Measurements from ENCODE around the gene LRCOL1. TPM values are rescaled to one million over a fixed set of nuclear protein-coding genes. Genes with fewer than 3 reads are reported as not detected.
A peak's percentile ranks its signal among the peaks of the same experiment; 100 is the strongest.

The LRCOL1 gene
- total and polyA plus RNA-seq, 3 experiments from 2014 or later, result not detected

GRCh38 chr12:132562489-132563021, 47.8 kb downstream of the LRCOL1 start:
- CTCF ChIA-PET, result interaction anchor here (1.1 kb wide), 1 partner anchor 148 kb away, joined by 9 read pairs; no protein-coding TSS in a partner anchor

DNA sequence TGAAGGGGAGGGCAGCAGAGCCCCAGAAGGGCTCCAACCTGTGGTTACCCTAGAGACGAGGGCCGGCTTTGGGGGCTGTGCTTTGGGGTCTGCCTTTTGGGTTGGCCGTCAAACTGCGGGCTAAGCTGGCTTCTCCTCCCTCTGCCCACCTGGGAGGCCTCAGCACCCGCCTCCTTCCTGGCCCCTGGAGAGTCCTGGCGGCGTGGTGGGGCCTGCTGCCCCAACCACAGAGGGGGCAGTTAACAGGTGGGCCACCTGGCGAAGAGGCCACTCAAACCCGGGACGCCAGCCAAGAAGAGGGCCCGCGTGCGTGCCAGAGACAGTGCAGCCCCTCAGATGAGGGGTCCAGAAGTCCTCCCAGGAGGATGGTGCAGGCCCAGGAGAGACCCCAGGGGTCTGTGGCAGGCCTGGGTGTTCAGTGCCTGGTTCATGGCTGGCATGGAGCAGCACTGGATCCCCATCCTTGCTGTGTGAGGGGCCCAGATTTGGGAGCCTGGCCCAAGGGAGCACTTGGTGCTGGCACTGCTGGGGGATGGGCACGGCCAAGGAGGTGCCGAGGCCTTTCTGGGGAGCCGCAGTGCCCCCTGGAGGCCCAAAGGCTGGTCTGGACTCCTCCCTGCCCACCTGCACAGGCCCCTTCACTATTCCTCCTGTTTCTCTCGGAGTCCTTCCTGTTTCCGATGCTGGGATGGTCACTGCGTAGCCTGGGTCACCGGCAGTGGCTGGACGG, 48.8 kb downstream of the LRCOL1 start:
- peaks cover 26% of the 10 kb centered on the region for H3K4me1 ChIP-seq (ENCODE audit: insufficient read depth, low read length)
- Mint-ChIP-seq H3K4me1 (peaks cover 8 to 33% (median 16%) of the 10 kb centered on the region in 3 donors), H3K4me3 (peak overlapping the region in 5 of 7 donors; percentile 39 to 77 (median 70)), H3K9me3 (no peaks in the 10 kb centered on the region), H3K36me3 (peaks cover 0 to 19% (median 5%) of the 10 kb centered on the region in 3 donors), H3K27me3 (peaks cover 5 to 16% of the 10 kb centered on the region in 2 donors), H3K27ac (peak overlapping the region in 1 of 8 donors; percentile 22)
- no peak overlapping the region for H3K27ac ChIP-seq (ENCODE audit: low read depth, low read length)
- CTCF ChIA-PET, result interaction anchor here (0.6 to 2.4 kb wide), 7 partner anchors 12 to 147 kb away, joined by 3 to 10 read pairs (median 4); no protein-coding TSS in a partner anchor
- H3K27me3 ChIP-seq (ENCODE audit: insufficient read depth, low read length, poor library complexity, severe bottlenecking), result no peaks in the 10 kb centered on the region
- H3K36me3 ChIP-seq (ENCODE audit: insufficient read depth, low read length), result no peaks in the 10 kb centered on the region
- POLR2A ChIA-PET, result no interaction called here
- H3K4me3 ChIP-seq (ENCODE audit: low read length), result peak overlapping the region; percentile 37
- no peaks in the 10 kb centered on the region for H3K9me3 ChIP-seq (ENCODE audit: low read length)
- no peak for DNase-seq

More at GRCh38 chr12:132562489-132563021, 47.8 kb downstream of the LRCOL1 start:
- DNase-seq, result no peak
- no peaks in the 10 kb centered on the region for H3K36me3 ChIP-seq (ENCODE audit: insufficient read depth, low read length)
- H3K9me3 ChIP-seq (ENCODE audit: low read length), result no peaks in the 10 kb centered on the region
- Mint-ChIP-seq H3K4me3 (peak overlapping the region in 3 of 7 donors; percentile 8 to 49 (median 48)), H3K27me3 (peaks cover 2 to 10% of the 10 kb centered on the region in 2 donors), H3K9me3 (no peaks in the 10 kb centered on the region), H3K4me1 (peaks cover 8 to 27% (median 16%) of the 10 kb centered on the region in 3 donors), H3K27ac (no peak overlapping the region), H3K36me3 (peaks cover 0 to 16% (median 1%) of the 10 kb centered on the region in 3 donors)
- H3K27ac ChIP-seq (ENCODE audit: low read depth, low read length), result no peak overlapping the region
- POLR2A ChIA-PET, result interaction anchor here (0.7 kb wide), 1 partner anchor 144 kb away, joined by 10 read pairs; no protein-coding TSS in a partner anchor
- peaks cover 26% of the 10 kb centered on the region for H3K4me1 ChIP-seq (ENCODE audit: insufficient read depth, low read length)
- H3K27me3 ChIP-seq (ENCODE audit: insufficient read depth, low read length, poor library complexity, severe bottlenecking), result no peaks in the 10 kb centered on the region
- H3K4me3 ChIP-seq (ENCODE audit: low read length), result no peak overlapping the region

GRCh38 chr12:132560614-132561426, 49.6 kb downstream of the LRCOL1 start:
- Histone ChIP-seq H3K36me3 (ENCODE audit: insufficient read depth, low read length) (no peaks in the 10 kb centered on the region), H3K4me3 (ENCODE audit: low read length) (peak overlapping the region; percentile 37), H3K27ac (ENCODE audit: low read depth, low read length) (no peak overlapping the region), H3K27me3 (ENCODE audit: insufficient read depth, low read length, poor library complexity, severe bottlenecking) (no peaks in the 10 kb centered on the region), H3K9me3 (ENCODE audit: low read length) (no peaks in the 10 kb centered on the region), H3K4me1 (ENCODE audit: insufficient read depth, low read length) (peaks cover 26% of the 10 kb centered on the region)
- ChIA-PET CTCF (interaction anchor here (0.6 to 2.4 kb wide), 6 partner anchors 13 to 146 kb away, joined by 3 to 10 read pairs (median 4); no protein-coding TSS in a partner anchor), POLR2A (no interaction called here)
- DNase-seq, result peak; percentile 45 to 78 (median 55)
- Mint-ChIP-seq H3K27ac (peak overlapping the region in 1 of 8 donors; percentile 22), H3K36me3 (peaks cover 0 to 15% (median 5%) of the 10 kb centered on the region in 3 donors), H3K4me3 (peak overlapping the region; percentile 39 to 77 (median 70)), H3K27me3 (peaks cover 5 to 16% of the 10 kb centered on the region in 2 donors), H3K9me3 (no peaks in the 10 kb centered on the region), H3K4me1 (peaks cover 8 to 33% (median 16%) of the 10 kb centered on the region in 3 donors)

- CTCF ChIA-PET, result interaction anchor here (1.3 to 2.4 kb wide), 3 partner anchors 13 to 145 kb away, joined by 3 to 10 read pairs (median 5); no protein-coding TSS in a partner anchor
- Mint-ChIP-seq H3K36me3 (peaks cover 0 to 12% (median 5%) of the 10 kb centered on the region in 3 donors), H3K4me3 (no peak overlapping the region), H3K27me3 (peaks cover 5 to 16% of the 10 kb centered on the region in 2 donors), H3K27ac (no peak overlapping the region), H3K9me3 (no peaks in the 10 kb centered on the region), H3K4me1 (peaks cover 8 to 33% (median 13%) of the 10 kb centered on the region in 3 donors)
- Histone ChIP-seq H3K27ac (ENCODE audit: low read depth, low read length) (no peak overlapping the region), H3K9me3 (ENCODE audit: low read length) (no peaks in the 10 kb centered on the region), H3K27me3 (ENCODE audit: insufficient read depth, low read length, poor library complexity, severe bottlenecking) (no peaks in the 10 kb centered on the region), H3K36me3 (ENCODE audit: insufficient read depth, low read length) (no peaks in the 10 kb centered on the region), H3K4me3 (ENCODE audit: low read length) (no peak overlapping the region), H3K4me1 (ENCODE audit: insufficient read depth, low read length) (peaks cover 26% of the 10 kb centered on the region)
- POLR2A ChIA-PET, result no interaction called here
- DNase-seq, result peak in 1 of 5 donors; percentile 19
Measured at GRCh38 chr12:132560364-132560613, 50.1 kb downstream of the LRCOL1 start.

GRCh38 chr12:132559652-132560363, 50.6 kb downstream of the LRCOL1 start:
- no peak overlapping the region for H3K27ac Mint-ChIP-seq
- CTCF ChIA-PET, result interaction anchor here (2.4 kb wide), 1 partner anchor 145 kb away, joined by 10 read pairs; no protein-coding TSS in a partner anchor
- H3K4me1 Mint-ChIP-seq, result peaks cover 8 to 33% (median 13%) of the 10 kb centered on the region in 3 donors
- no peaks in the 10 kb centered on the region for H3K9me3 Mint-ChIP-seq
- no peak for DNase-seq
- Histone ChIP-seq H3K4me3 (ENCODE audit: low read length) (no peak overlapping the region), H3K27ac (ENCODE audit: low read depth, low read length) (no peak overlapping the region), H3K4me1 (ENCODE audit: insufficient read depth, low read length) (peaks cover 26% of the 10 kb centered on the region), H3K27me3 (ENCODE audit: insufficient read depth, low read length, poor library complexity, severe bottlenecking) (no peaks in the 10 kb centered on the region), H3K9me3 (ENCODE audit: low read length) (no peaks in the 10 kb centered on the region), H3K36me3 (ENCODE audit: insufficient read depth, low read length) (no peaks in the 10 kb centered on the region)
- peaks cover 0 to 8% (median 5%) of the 10 kb centered on the region in 3 donors for H3K36me3 Mint-ChIP-seq
- H3K27me3 Mint-ChIP-seq, result peaks cover 5 to 16% of the 10 kb centered on the region in 2 donors
- POLR2A ChIA-PET, result no interaction called here
- peak overlapping the region in 5 of 7 donors; percentile 69 to 87 (median 75) for H3K4me3 Mint-ChIP-seq

GRCh38 chr12:132558861-132559623, 51.3 kb downstream of the LRCOL1 start:
- POLR2A ChIA-PET, result interaction anchor here (0.6 kb wide), 1 partner anchor 369 kb away, joined by 3 read pairs; no protein-coding TSS in a partner anchor
- CTCF ChIA-PET, result interaction anchor here (2.4 kb wide), 1 partner anchor 144 kb away, joined by 10 read pairs; no protein-coding TSS in a partner anchor
- peaks cover 0 to 10% (median 5%) of the 10 kb centered on the region in 3 donors for H3K36me3 Mint-ChIP-seq
- Histone ChIP-seq H3K9me3 (ENCODE audit: low read length) (no peaks in the 10 kb centered on the region), H3K27ac (ENCODE audit: low read depth, low read length) (no peak overlapping the region), H3K27me3 (ENCODE audit: insufficient read depth, low read length, poor library complexity, severe bottlenecking) (no peaks in the 10 kb centered on the region), H3K4me3 (ENCODE audit: low read length) (no peak overlapping the region), H3K4me1 (ENCODE audit: insufficient read depth, low read length) (peaks cover 26% of the 10 kb centered on the region), H3K36me3 (ENCODE audit: insufficient read depth, low read length) (no peaks in the 10 kb centered on the region)
- H3K4me3 Mint-ChIP-seq, result peak overlapping the region; percentile 69 to 87 (median 75)
- DNase-seq, result peak in 1 of 5 donors; percentile 19
- peak overlapping the region in 1 of 8 donors; percentile 15 for H3K27ac Mint-ChIP-seq
- peaks cover 5 to 16% of the 10 kb centered on the region in 2 donors for H3K27me3 Mint-ChIP-seq
- H3K9me3 Mint-ChIP-seq, result no peaks in the 10 kb centered on the region
- H3K4me1 Mint-ChIP-seq, result peaks cover 8 to 33% (median 13%) of the 10 kb centered on the region in 3 donors
